ENCODE results near the gene BAAT.

BAAT gene

DNA sequence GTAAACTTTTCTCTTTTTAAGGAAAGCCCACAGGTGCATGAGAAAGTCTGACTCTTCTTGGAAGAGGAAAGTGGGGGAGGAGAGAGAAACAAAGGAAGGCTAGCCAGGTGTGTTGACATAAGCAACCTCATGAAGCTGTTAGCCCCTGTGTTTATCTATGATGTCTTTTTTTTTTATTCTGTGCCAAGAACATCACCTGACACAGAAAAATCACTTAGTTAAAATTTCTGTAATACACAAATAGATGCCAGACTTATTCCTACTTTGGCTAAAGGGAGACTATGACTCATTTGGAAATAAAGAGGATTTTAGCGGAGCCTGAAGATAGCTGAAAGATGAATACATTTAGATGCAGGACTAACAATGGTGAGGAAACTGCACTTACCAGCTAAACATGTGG, 58.3 kb downstream of the BAAT start:
- H3K27me3 ChIP-seq (replicated peaks; ENCODE audit: control insufficient read depth, insufficient read depth, low read length, poor library complexity, severe bottlenecking), result no peaks in the 10 kb centered on the region
- H3K9me3 ChIP-seq (ENCODE audit: control insufficient read depth, low read length), result no peaks in the 10 kb centered on the region
- H3K4me3 ChIP-seq (ENCODE audit: insufficient read depth, low read depth, low read length, poor library complexity, severe bottlenecking), result no peak overlapping the region
- no peaks in the 10 kb centered on the region for H3K36me3 ChIP-seq (ENCODE audit: control insufficient read depth, insufficient read depth, low read length)
- H3K4me1 ChIP-seq (ENCODE audit: control insufficient read depth, insufficient read depth, low read length, poor library complexity, severe bottlenecking), result no peaks in the 10 kb centered on the region
- no peak for DNase-seq
- H3K27ac ChIP-seq (ENCODE audit: insufficient read depth, low read length, poor library complexity, severe bottlenecking), result no peak overlapping the region

DNA sequence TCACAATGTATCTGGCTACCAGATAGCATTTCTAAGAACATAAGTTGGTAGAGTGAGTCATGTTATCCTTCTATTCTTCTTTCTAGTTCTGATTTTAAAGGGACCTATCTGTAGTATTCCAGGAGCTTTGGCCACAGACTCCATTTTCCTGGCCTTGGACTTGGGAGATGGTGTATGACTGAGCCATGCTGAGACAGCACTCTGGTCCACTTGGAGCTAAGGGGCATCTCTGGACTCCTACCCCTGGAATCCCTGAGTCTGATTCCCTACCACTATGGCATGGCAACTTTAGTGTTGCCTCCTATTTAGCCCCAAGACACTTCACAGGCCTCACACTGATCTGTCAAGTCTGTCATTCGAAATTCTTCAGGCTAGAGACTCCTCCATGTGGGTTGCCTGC, 58.8 kb downstream of the BAAT start:
- Histone ChIP-seq H3K27me3 (replicated peaks; ENCODE audit: control insufficient read depth, insufficient read depth, low read length, poor library complexity, severe bottlenecking) (no peaks in the 10 kb centered on the region), H3K9me3 (ENCODE audit: control insufficient read depth, low read length) (no peaks in the 10 kb centered on the region), H3K4me1 (ENCODE audit: control insufficient read depth, insufficient read depth, low read length, poor library complexity, severe bottlenecking) (no peaks in the 10 kb centered on the region), H3K4me3 (ENCODE audit: insufficient read depth, low read depth, low read length, poor library complexity, severe bottlenecking) (no peak overlapping the region), H3K36me3 (ENCODE audit: control insufficient read depth, insufficient read depth, low read length) (no peaks in the 10 kb centered on the region), H3K27ac (ENCODE audit: insufficient read depth, low read length, poor library complexity, severe bottlenecking) (no peak overlapping the region)
- DNase-seq, result no peak

DNA sequence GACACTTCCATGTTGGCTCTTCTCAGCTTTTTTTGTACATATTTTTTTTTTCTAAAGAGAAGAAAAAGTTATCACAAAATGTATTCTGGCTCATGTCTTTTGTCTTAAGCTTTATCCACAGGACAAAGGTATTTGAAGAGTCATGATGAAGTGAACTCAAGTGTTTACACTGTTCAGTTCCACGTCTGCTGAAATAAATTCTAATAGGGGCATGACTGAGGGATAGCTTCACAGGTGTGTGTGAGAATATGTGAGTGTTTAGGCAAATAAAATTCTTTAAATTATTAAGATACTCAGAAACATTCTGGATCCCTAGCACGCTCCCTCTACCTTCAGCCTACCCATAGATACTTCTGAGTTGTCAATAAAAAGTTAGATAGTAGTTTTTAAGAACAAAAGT, 59.8 kb downstream of the BAAT start:
- no peaks in the 10 kb centered on the region for H3K36me3 ChIP-seq (ENCODE audit: control insufficient read depth, insufficient read depth, low read length)
- H3K4me1 ChIP-seq (ENCODE audit: control insufficient read depth, insufficient read depth, low read length, poor library complexity, severe bottlenecking), result no peaks in the 10 kb centered on the region
- no peak overlapping the region for H3K4me3 ChIP-seq (ENCODE audit: insufficient read depth, low read depth, low read length, poor library complexity, severe bottlenecking)
- no peaks in the 10 kb centered on the region for H3K9me3 ChIP-seq (ENCODE audit: control insufficient read depth, low read length)
- no peak overlapping the region for H3K27ac ChIP-seq (ENCODE audit: insufficient read depth, low read length, poor library complexity, severe bottlenecking)
- DNase-seq, result no peak
- no peaks in the 10 kb centered on the region for H3K27me3 ChIP-seq (replicated peaks; ENCODE audit: control insufficient read depth, insufficient read depth, low read length, poor library complexity, severe bottlenecking)

- Histone ChIP-seq H3K27me3 (replicated peaks; ENCODE audit: control insufficient read depth, insufficient read depth, low read length, poor library complexity, severe bottlenecking) (no peaks in the 10 kb centered on the region), H3K36me3 (ENCODE audit: control insufficient read depth, insufficient read depth, low read length) (no peaks in the 10 kb centered on the region), H3K9me3 (ENCODE audit: control insufficient read depth, low read length) (no peaks in the 10 kb centered on the region), H3K27ac (ENCODE audit: insufficient read depth, low read length, poor library complexity, severe bottlenecking) (no peak overlapping the region), H3K4me1 (ENCODE audit: control insufficient read depth, insufficient read depth, low read length, poor library complexity, severe bottlenecking) (no peaks in the 10 kb centered on the region), H3K4me3 (ENCODE audit: insufficient read depth, low read depth, low read length, poor library complexity, severe bottlenecking) (no peak overlapping the region)
- no peak for DNase-seq
Measured at GRCh38 chr9:101324245-101324804, 60.5 kb downstream of the BAAT start.

DNA sequence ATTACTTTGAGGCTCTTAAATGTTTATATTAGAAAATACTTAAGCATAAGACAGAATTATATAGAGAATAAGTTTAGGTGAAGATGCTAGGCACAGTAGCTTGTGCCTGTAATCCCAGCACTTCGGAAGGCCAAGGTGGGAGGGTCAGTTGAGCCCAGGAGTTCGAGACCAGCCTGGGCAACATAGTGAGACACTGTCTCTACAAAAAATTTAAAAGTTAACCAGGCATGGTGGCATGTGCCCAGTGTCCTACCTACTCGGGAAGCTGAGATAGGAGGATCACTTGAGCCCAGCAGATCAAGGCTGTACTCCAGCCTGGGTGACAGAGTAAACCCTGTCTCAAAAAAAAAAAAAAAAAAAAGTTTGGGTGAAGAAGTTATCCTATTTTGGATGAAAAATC, 61.7 kb downstream of the BAAT start:
- no peak for DNase-seq
- no peak overlapping the region for H3K27ac ChIP-seq (ENCODE audit: insufficient read depth, low read length, poor library complexity, severe bottlenecking)
- no peaks in the 10 kb centered on the region for H3K4me1 ChIP-seq (ENCODE audit: control insufficient read depth, insufficient read depth, low read length, poor library complexity, severe bottlenecking)
- no peaks in the 10 kb centered on the region for H3K27me3 ChIP-seq (replicated peaks; ENCODE audit: control insufficient read depth, insufficient read depth, low read length, poor library complexity, severe bottlenecking)
- no peak overlapping the region for H3K4me3 ChIP-seq (ENCODE audit: insufficient read depth, low read depth, low read length, poor library complexity, severe bottlenecking)
- H3K9me3 ChIP-seq (ENCODE audit: control insufficient read depth, low read length), result no peaks in the 10 kb centered on the region
- H3K36me3 ChIP-seq (ENCODE audit: control insufficient read depth, insufficient read depth, low read length), result no peaks in the 10 kb centered on the region

DNA sequence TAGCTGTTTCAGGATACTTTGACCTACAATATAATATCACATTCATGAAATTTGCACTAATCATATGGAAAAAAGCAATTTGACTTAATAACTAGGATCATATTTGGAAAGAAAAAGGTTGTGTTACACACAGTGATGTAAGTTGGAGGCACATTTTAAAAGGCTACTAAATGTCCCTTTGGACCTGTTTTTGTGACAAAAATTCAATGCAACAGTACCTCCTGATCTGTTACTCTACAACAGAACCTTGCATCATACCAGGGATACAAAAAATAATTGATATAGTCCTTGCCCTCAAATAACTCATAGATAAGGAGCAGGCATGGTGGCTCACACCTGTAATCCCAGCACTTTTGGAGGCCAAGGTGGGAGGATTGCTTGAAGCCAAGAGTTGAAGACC, 67.1 kb downstream of the BAAT start:
- Histone ChIP-seq H3K4me3 (ENCODE audit: insufficient read depth, low read depth, low read length, poor library complexity, severe bottlenecking) (no peak overlapping the region), H3K27me3 (replicated peaks; ENCODE audit: control insufficient read depth, insufficient read depth, low read length, poor library complexity, severe bottlenecking) (no peaks in the 10 kb centered on the region), H3K27ac (ENCODE audit: insufficient read depth, low read length, poor library complexity, severe bottlenecking) (no peak overlapping the region)

DNA sequence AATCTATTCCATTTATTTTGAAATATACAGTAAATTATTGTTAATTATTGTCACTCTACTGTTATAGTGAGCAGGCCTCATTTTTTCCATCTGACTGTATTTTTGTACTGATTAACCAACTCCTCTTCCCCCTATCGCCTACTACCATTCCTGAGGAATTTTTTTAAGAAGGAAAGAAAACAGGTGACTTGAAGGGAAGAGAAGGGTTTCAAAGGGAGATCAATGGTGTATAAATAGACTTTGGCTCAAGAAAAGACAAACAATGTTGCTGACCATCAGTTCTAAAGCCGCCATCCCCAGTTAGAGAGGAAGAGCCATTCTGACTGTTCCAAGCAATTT, 69.7 kb downstream of the BAAT start:
- Histone ChIP-seq H3K4me3 (ENCODE audit: insufficient read depth, low read depth, low read length, poor library complexity, severe bottlenecking) (no peak overlapping the region), H3K4me1 (ENCODE audit: control insufficient read depth, insufficient read depth, low read length, poor library complexity, severe bottlenecking) (no peaks in the 10 kb centered on the region), H3K27me3 (replicated peaks; ENCODE audit: control insufficient read depth, insufficient read depth, low read length, poor library complexity, severe bottlenecking) (no peaks in the 10 kb centered on the region), H3K27ac (ENCODE audit: insufficient read depth, low read length, poor library complexity, severe bottlenecking) (no peak overlapping the region), H3K9me3 (ENCODE audit: control insufficient read depth, low read length) (no peaks in the 10 kb centered on the region), H3K36me3 (ENCODE audit: control insufficient read depth, insufficient read depth, low read length) (no peaks in the 10 kb centered on the region)
- DNase-seq, result no peak

More for the DNA sequence above, 67.1 kb downstream of the BAAT start:
- Histone ChIP-seq H3K4me1 (ENCODE audit: control insufficient read depth, insufficient read depth, low read length, poor library complexity, severe bottlenecking) (no peaks in the 10 kb centered on the region), H3K36me3 (ENCODE audit: control insufficient read depth, insufficient read depth, low read length) (no peaks in the 10 kb centered on the region), H3K9me3 (ENCODE audit: control insufficient read depth, low read length) (no peaks in the 10 kb centered on the region)
- no peak for DNase-seq

DNA sequence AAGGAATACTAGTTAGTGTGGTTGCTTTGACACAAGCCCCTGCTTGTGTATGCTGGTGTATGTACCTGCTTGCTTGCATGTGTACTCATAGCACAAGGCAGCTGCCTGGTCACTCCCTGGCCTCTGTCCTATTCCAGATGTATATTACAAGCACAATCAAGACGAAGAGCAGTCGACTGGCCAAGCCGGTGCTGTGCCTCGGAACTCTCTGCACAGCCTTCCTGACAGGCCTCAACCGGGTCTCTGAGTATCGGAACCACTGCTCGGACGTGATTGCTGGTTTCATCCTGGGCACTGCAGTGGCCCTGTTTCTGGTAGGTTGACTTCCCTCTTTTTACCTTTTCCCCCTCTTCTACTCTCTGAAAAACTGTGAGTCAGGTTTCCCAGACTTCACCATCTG, 72.1 kb downstream of the BAAT start:
- Histone ChIP-seq H3K27me3 (replicated peaks; ENCODE audit: control insufficient read depth, insufficient read depth, low read length, poor library complexity, severe bottlenecking) (no peaks in the 10 kb centered on the region), H3K27ac (ENCODE audit: insufficient read depth, low read length, poor library complexity, severe bottlenecking) (no peak overlapping the region), H3K9me3 (ENCODE audit: control insufficient read depth, low read length) (no peaks in the 10 kb centered on the region), H3K4me1 (ENCODE audit: control insufficient read depth, insufficient read depth, low read length, poor library complexity, severe bottlenecking) (no peaks in the 10 kb centered on the region), H3K4me3 (ENCODE audit: insufficient read depth, low read depth, low read length, poor library complexity, severe bottlenecking) (no peak overlapping the region), H3K36me3 (ENCODE audit: control insufficient read depth, insufficient read depth, low read length) (no peaks in the 10 kb centered on the region)
- DNase-seq, result no peak

- Histone ChIP-seq H3K4me1 (ENCODE audit: control insufficient read depth, insufficient read depth, low read length, poor library complexity, severe bottlenecking) (no peaks in the 10 kb centered on the region), H3K9me3 (ENCODE audit: control insufficient read depth, low read length) (no peaks in the 10 kb centered on the region), H3K4me3 (ENCODE audit: insufficient read depth, low read depth, low read length, poor library complexity, severe bottlenecking) (no peak overlapping the region), H3K36me3 (ENCODE audit: control insufficient read depth, insufficient read depth, low read length) (no peaks in the 10 kb centered on the region), H3K27ac (ENCODE audit: insufficient read depth, low read length, poor library complexity, severe bottlenecking) (no peak overlapping the region), H3K27me3 (replicated peaks; ENCODE audit: control insufficient read depth, insufficient read depth, low read length, poor library complexity, severe bottlenecking) (no peaks in the 10 kb centered on the region)
- DNase-seq, result no peak
Measured at GRCh38 chr9:101311758-101312420, 72.9 kb downstream of the BAAT start.

GRCh38 chr9:101311191-101311590, 73.6 kb downstream of the BAAT start:
- DNase-seq, result no peak
- no peaks in the 10 kb centered on the region for H3K9me3 ChIP-seq (ENCODE audit: control insufficient read depth, low read length)
- H3K27ac ChIP-seq (ENCODE audit: insufficient read depth, low read length, poor library complexity, severe bottlenecking), result no peak overlapping the region
- no peaks in the 10 kb centered on the region for H3K36me3 ChIP-seq (ENCODE audit: control insufficient read depth, insufficient read depth, low read length)
- H3K4me3 ChIP-seq (ENCODE audit: insufficient read depth, low read depth, low read length, poor library complexity, severe bottlenecking), result no peak overlapping the region
- no peaks in the 10 kb centered on the region for H3K4me1 ChIP-seq (ENCODE audit: control insufficient read depth, insufficient read depth, low read length, poor library complexity, severe bottlenecking)
- no peaks in the 10 kb centered on the region for H3K27me3 ChIP-seq (replicated peaks; ENCODE audit: control insufficient read depth, insufficient read depth, low read length, poor library complexity, severe bottlenecking)
